DMS79 treated with DMSO at 0.1 percent for 48 hours (cell line): ENCODE measurements around the gene HS3ST6.
"Not testable (repeated sequence)": the region's sequence is repeated elsewhere in the genome, so short reads cannot be mapped to it uniquely, and the experiment has no call there.

Experiments used
- DNase-seq: peaks from one replicate; lab custom pipeline; 2025; lab: John Stamatoyannopoulos, UW

The HS3ST6 gene

DNA sequence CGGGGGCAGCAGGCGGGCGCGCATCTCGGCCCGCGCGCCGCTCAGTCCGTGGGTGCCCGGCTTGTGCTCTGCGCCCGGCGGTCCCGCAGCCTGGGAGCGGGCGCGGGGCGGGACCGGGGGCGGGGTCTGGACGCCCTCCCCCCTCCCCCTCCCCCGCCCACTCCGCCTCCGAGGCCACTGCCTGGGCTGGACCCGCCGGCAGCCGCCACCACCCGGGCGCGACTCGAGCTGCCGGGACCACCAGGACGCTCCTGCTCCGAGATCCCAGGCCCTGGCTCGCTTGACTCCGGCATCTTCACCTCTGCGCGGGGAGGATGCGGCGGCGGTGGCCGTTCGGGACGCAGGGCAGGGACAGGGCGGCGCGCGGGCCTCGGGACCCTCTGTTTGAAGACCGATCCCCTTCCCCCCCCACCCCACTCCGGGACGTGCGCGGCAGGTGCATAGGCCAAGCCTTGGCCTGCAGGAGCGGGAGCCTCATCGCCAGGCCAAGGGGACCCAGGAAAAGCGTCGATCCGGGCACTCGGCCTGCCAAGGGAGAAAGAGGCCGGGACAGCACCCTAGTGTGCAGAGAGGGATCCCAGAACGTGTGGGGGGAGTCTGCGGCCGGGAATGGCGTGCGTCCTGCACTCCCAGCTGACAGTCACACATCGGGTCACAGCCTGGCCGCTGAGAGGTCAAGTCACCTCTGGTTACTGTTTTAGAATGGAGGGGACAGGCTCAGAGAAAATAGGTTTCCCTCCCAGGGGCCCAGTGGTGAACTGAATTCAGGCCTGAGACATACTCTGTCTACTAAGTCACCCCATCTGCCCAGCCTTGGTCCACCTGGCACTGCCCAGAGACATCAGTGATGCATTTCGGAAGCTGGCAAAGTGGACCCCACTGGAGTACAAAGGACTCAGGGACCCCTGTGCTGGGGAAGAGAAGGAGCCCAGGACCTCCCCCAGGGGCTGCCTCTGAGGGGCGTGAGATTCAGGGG, at the start of gene HS3ST6:
Gene HS3ST6, minus strand, starts transcription at position 65 of the 976 bp plus-strand sequence. CDS start 92 bp downstream, outside the sequence.
- DNase-seq, result no peak

- no peak for DNase-seq
Observed at GRCh38 chr16:1966460-1966859, 48.2 kb upstream of the HS3ST6 start, which contains the start of gene RNF151. Gene RNF151, plus strand, starts transcription at chr16:1966856. Its CDS starts 26 bp downstream, at chr16:1966882.

- DNase-seq, result peak; percentile 10
Observed at GRCh38 chr16:1965396-1966001, 47.3 kb upstream of the HS3ST6 start.

DNA sequence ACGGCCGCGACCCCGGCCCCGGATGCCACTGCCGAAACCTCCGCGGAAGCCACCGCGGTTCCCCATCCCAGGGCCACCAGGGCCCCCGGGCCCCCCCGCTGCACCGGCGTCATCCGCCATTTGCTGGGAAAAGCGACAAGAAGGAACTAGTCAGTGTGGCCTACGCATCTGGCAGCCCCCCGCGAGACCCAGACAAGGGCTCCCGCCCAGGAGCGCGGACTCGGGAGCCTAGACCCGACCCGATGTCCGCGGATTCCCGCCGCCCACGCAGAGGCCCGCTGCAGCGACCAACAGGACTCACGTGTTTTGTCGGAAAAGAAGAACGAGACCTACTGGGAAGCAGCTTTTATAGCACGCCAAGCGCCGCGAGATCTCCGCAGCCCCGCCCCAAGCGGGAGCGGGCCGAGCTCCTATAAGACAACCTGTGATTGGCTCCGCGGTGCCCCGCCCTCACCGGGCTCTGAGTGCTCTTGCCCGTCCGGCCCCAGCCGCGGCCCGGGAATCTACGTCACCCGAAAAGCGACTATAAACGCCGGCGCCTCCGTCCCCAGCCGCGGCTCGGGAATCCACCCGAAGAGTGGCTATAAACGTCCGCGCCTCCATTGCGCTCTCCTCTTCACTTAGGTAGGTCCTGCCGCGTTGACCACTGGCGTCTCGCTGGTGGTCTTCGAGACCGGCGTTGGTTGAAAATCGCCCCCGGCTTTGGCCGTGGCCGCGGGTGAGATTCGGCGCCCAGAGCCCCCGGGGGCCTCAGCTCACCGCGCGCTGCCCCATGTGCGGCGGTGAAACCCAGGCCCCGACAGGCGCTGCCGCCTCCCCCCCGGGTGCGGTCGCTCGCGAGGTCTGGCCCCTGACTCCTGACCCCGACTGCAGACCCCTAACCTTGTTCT, 46.5 kb upstream of the HS3ST6 start, which contains the start of gene RPS2:
Gene RPS2, minus strand, starts transcription at position 321 of the 890 bp plus-strand sequence. Its CDS starts 201 bp downstream, at position 120.
- DNase-seq, result peak; percentile 91

DNA sequence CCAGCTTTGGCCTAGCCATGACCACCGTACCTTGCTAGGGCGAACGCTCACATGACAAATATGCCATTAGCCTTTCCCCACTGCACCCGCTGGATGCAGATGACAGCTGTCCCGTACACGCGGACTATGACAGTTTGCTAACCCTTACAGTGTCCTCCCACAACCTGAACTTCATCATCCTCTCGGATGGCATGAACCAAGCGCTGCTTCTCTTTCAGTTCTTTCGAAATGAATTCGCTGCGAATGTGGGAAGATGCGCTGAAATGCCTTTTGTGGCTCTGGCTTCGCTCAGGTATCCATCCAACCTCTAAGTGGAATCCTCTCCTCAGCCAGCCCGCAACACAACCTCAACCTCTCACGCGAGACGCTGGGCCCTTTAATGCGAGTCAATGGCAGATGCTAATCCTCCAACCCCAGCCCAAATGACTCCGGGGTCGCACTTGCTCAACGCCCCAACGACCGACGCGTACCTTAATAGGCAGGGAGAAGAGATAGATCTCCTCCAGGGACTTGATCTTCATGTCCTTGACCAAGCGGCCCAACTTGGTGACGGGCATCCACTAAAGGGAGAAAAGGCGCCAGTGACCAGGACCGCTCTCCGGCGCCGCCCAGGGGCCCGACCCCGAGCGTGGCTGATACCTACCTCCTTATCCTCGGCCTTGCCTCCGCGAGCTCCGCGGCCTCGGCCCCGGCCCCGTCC, 45.7 kb upstream of the HS3ST6 start:
- DNase-seq, result no peak

DNA sequence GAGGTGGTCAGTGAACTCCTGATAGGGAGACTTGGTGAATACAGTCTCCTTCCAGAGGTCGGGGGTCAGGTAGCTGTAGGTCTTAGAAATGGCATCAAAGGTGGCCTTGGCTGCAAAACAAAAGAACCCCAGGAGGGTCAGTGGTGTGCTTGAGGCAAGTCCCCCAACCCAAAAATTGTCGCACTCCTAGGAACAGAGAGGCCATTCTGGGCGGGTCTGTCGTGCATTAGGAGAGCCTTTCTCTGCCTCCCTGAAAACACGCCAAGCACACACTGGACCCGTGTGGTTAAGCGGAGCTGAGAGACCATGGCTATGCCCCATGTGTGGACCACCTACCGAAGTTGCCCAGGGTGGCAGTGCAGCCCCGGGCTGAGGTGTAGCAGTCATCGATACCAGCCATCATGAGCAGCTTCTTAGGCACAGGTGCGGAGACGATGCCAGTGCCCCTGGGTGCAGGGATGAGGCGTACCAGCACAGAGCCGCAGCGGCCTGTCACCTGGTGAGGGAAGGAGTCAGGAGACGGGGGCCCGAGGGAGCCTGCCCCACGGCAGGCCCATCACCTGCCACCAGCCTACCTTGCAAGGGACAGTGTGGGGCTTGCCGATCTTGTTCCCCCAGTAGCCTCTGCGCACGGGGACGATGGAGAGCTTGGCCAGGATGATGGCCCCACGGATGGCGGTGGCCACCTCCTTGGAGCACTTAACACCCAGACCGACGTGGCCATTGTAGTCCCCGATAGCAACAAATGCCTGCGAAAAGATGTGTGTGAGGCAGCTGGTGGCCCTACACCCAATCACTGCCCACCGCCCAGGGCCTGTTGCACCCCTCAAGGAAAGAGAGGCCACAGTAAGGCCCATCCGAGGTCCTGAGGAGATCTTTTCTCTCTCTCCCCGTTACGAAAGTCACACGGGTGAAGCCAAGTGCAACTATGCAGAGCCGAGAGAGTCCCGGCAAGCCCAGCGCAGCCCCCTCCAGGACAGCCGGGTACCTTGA, 44.2 kb upstream of the HS3ST6 start:
- DNase-seq, result not testable (repeated sequence)

GRCh38 chr16:1961651-1962067, 43.4 kb upstream of the HS3ST6 start:
- no peak for DNase-seq

DNA sequence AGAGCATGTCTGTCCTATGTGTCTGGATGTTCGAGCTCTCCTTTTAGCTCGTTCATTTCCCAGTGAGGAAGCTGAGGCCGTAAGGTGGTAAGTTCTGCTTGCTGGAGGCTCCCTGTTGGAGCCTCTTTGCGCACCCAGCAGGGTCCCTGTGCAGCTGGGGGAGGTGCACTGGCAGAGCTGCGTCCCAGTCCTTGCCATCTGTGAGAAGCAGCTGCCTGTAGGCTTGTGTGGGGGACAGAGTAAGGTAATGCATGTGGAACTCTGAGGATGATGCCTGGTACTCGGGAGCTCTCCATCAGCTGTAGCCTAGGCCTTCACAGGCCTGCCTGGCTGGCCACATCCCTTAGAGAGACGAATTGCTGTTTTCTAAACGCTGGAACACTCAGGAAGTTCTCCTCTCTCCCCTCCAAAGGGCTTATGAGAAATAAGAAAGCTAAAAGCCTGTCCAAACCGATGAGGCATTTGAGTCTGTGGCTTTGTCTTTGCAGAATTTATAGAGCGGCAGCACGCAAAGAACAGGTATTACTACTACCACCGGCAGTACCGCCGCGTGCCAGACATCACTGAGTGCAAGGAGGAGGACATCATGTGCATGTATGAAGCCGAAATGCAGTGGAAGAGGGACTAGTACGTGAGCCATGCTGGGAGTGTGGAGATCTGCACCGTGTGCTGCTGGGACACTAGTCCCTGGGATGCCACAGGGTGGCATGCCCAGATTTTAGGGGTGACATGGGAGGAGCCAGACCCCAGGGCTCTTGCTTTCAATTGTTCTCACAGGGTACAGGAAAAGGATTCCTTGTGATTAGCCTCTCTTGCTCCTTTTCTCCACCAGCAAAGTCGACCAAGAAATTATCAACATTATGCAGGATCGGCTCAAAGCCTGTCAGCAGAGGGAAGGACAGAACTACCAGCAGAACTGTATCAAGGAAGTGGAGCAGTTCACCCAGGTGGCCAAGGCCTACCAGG, 42.7 kb upstream of the HS3ST6 start:
- DNase-seq, result no peak

GRCh38 chr16:1959269-1960039, 41.2 kb upstream of the HS3ST6 start, which contains the start of gene NDUFB10:
Gene NDUFB10, plus strand, starts transcription at chr16:1959538. Its CDS starts 87 bp downstream, at chr16:1959625.
- peak; percentile 48 for DNase-seq

GRCh38 chr16:1958715-1959268, 40.6 kb upstream of the HS3ST6 start:
- DNase-seq, result no peak

DNA sequence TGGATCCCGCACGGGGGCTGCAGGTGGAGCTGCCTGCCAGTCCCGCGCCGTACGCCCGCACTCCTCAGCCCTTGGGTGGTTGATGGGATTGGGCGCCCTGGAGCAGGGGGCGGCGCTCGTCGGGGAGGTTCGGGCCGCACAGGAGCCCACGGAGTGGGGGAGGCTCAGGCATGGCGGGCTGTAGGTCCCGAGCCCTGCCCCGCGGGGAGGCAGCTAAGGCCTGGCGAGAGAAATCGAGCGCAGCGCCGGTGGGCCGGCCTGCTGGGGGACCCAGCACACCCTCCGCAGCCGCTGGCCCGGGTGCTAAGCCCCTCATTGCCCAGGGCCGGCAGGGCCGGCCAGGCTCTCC, 39.9 kb upstream of the HS3ST6 start:
- not testable (repeated sequence) for DNase-seq

GRCh38 chr16:1957434-1958142, 39.4 kb upstream of the HS3ST6 start:
- not testable (repeated sequence) for DNase-seq

GRCh38 chr16:1953734-1954133, 35.5 kb upstream of the HS3ST6 start:
- DNase-seq, result no peak

- DNase-seq, result no peak
Observed at GRCh38 chr16:1950559-1950958, 32.3 kb upstream of the HS3ST6 start.

DNA sequence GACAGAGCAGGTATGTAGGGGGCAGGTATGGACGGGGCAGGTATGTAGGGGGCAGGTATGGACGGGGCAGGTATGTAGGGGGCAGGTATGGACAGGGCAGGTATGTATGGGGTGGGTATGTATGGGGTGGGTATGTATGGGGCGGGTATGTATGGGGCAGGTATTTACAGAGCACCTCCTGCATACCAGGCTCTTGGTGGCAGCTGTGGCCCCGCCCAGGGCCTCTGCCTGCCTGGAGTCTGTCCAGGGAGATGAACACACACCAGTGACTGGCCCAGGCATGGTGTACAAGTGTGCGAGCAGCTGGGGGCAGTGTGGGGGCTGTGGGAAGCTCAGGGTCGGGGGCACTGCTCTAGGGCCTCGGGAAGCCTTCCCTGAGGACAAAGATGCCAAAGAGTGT, 31.8 kb upstream of the HS3ST6 start:
- no peak for DNase-seq

DNA sequence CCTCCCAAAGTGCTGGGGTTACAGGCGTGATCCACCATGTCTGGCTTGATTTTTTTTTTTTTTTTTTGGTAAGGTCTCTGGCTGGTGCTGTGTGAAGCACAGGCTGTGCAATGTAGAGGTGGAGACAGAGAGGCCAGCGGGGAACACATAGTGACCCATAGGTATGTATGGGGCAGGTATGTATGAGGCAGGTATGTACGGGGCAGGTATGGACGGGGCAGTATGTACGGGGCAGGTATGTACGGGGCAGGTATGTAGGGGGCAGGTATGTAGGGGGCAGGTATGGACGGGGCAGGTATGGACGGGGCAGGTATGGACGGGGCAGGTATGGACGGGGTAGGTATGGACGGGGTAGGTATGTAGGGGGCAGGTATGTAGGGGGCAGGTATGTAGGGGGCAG, 31.3 kb upstream of the HS3ST6 start:
- no peak for DNase-seq

DNA sequence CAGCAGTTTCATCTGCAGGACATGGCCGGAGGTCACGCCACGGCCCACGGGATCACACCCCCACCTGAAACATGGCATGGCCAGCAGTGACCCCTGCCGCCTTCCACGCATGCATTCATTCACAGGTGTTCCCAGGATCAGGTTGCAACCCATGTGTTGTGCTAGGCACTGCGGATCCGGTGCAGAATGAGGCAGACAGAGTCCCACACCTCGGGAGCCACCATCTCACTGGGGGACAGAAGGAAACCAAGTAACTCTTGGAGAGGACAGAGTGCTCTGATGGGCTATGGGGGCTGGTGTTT, 29.1 kb upstream of the HS3ST6 start:
- no peak for DNase-seq
